Mesodermal cell (in vitro differentiated cells): ENCODE results near the gene OLIG3.

ENCODE experiments used
- H3K27ac ChIP-seq: 2 replicates; pipeline ENCODE4 v1.7.0; 2013; ENCODE audit warnings: mild to moderate bottlenecking, low read depth, low read length, moderate library complexity; ENCODE audit not compliant: severe bottlenecking
- H3K36me3 ChIP-seq: 2 replicates; pipeline ENCODE4 v1.7.1; 2013; ENCODE audit warnings: mild to moderate bottlenecking, low read length, moderate library complexity; ENCODE audit not compliant: control insufficient read depth, insufficient read depth
- H3K4me1 ChIP-seq: one replicate; pipeline ENCODE4 v1.7.1; 2013; ENCODE audit warnings: mild to moderate bottlenecking, low read length; ENCODE audit not compliant: insufficient read depth, control insufficient read depth, poor library complexity, severe bottlenecking
- H3K4me3 ChIP-seq: 2 replicates; pipeline ENCODE4 v1.7.0; 2013; ENCODE audit warnings: low read length, control low read depth, mild to moderate bottlenecking; ENCODE audit not compliant: insufficient read depth, poor library complexity, severe bottlenecking; ENCODE audit errors: extremely low read depth
- H3K9me3 ChIP-seq: 2 replicates; pipeline ENCODE4 v1.7.1; 2013; ENCODE audit warnings: mild to moderate bottlenecking, low read length, moderate library complexity; ENCODE audit not compliant: control insufficient read depth
- WGBS, 2 experiments: methylation state at CpG; one replicate each; pipeline ENCODE4 v1.1.5; 2013; ENCODE audit warnings: missing lambda C conversion rate in 2 of 2; ENCODE audit not compliant: insufficient coverage in 2 of 2; 5-methylcytosine and 5-hydroxymethylcytosine counted together

The OLIG3 gene

GRCh38 chr6:137488150-137489045 lies 5.8 kb downstream of the OLIG3 start:
- Histone ChIP-seq H3K9me3 (no peaks in the 10 kb centered on the region), H3K27ac (no peak overlapping the region), H3K4me3 (no peak overlapping the region), H3K4me1 (peaks cover 9% of the 10 kb centered on the region), H3K36me3 (no peaks in the 10 kb centered on the region)
- WGBS, 2 experiments: 1 to 2% methylated on average over 63 of the region's 73 CpGs

- H3K36me3 ChIP-seq: no peaks in the 10 kb centered on the region
- 3 to 4% methylated on average over 7 to 9 of the region's 11 CpGs for WGBS, 2 experiments
- H3K4me1 ChIP-seq: peaks cover 9% of the 10 kb centered on the region
- H3K9me3 ChIP-seq: no peaks in the 10 kb centered on the region
- H3K27ac ChIP-seq: no peak overlapping the region
- no peak overlapping the region for H3K4me3 ChIP-seq
Observed at GRCh38 chr6:137487869-137488149, 6.4 kb downstream of the OLIG3 start.

GRCh38 chr6:137487181-137487868 lies 6.9 kb downstream of the OLIG3 start:
- Histone ChIP-seq H3K27ac (no peak overlapping the region), H3K4me3 (no peak overlapping the region), H3K36me3 (no peaks in the 10 kb centered on the region), H3K4me1 (peaks cover 9% of the 10 kb centered on the region), H3K9me3 (no peaks in the 10 kb centered on the region)
- WGBS, 2 experiments: 2 to 5% methylated on average over 7 to 19 of the region's 22 CpGs

GRCh38 chr6:137486416-137486815 lies 7.8 kb downstream of the OLIG3 start:
- H3K36me3 ChIP-seq: no peaks in the 10 kb centered on the region
- WGBS, 2 experiments: 11 to 18% methylated on average over 3 to 4 of the region's 6 CpGs
- H3K27ac ChIP-seq: no peak overlapping the region
- no peaks in the 10 kb centered on the region for H3K9me3 ChIP-seq
- no peak overlapping the region for H3K4me3 ChIP-seq
- H3K4me1 ChIP-seq: peaks cover 9% of the 10 kb centered on the region

- no peaks in the 10 kb centered on the region for H3K36me3 ChIP-seq
- no peaks in the 10 kb centered on the region for H3K9me3 ChIP-seq
- whole genome bisulfite sequencing, 2 experiments: 70 to 82% methylated on average over 2 to 3 of the region's 3 CpGs
Observed at GRCh38 chr6:137480431-137480830, 13.8 kb downstream of the OLIG3 start.

GRCh38 chr6:137475103-137475502 lies 19.1 kb downstream of the OLIG3 start:
- H3K4me1 ChIP-seq: no peaks in the 10 kb centered on the region
- no CpG with 5 or more reads among the region's 2 CpGs for WGBS, 2 experiments
- no peaks in the 10 kb centered on the region for H3K36me3 ChIP-seq
- no peaks in the 10 kb centered on the region for H3K9me3 ChIP-seq
- H3K27ac ChIP-seq: no peak overlapping the region
- no peak overlapping the region for H3K4me3 ChIP-seq

More at GRCh38 chr6:137480431-137480830, 13.8 kb downstream of the OLIG3 start:
- Histone ChIP-seq H3K4me3 (no peak overlapping the region), H3K4me1 (no peaks in the 10 kb centered on the region), H3K27ac (no peak overlapping the region)

GRCh38 chr6:137473598-137473997 lies 20.6 kb downstream of the OLIG3 start:
- Histone ChIP-seq H3K27ac (no peak overlapping the region), H3K9me3 (no peaks in the 10 kb centered on the region), H3K4me1 (no peaks in the 10 kb centered on the region), H3K4me3 (no peak overlapping the region), H3K36me3 (no peaks in the 10 kb centered on the region)
- WGBS, 2 experiments: 81 to 92% methylated on average over 2 to 3 of the region's 3 CpGs

GRCh38 chr6:137472641-137473137 lies 21.5 kb downstream of the OLIG3 start:
- Histone ChIP-seq H3K4me1 (no peaks in the 10 kb centered on the region), H3K9me3 (no peaks in the 10 kb centered on the region), H3K4me3 (no peak overlapping the region), H3K27ac (no peak overlapping the region), H3K36me3 (no peaks in the 10 kb centered on the region)
- WGBS, 2 experiments: no CpG with 5 or more reads among the region's 3 CpGs

- H3K36me3 ChIP-seq: no peaks in the 10 kb centered on the region
- H3K27ac ChIP-seq: no peak overlapping the region
- WGBS, 2 experiments: 95% methylated on average over 2 of the region's 2 CpGs; no CpG with 5 or more reads in 1 of the 2 experiments
- no peaks in the 10 kb centered on the region for H3K9me3 ChIP-seq
- no peak overlapping the region for H3K4me3 ChIP-seq
- no peaks in the 10 kb centered on the region for H3K4me1 ChIP-seq
Observed at GRCh38 chr6:137471986-137472385, 22.2 kb downstream of the OLIG3 start.

GRCh38 chr6:137471497-137471896 lies 22.7 kb downstream of the OLIG3 start:
- WGBS, 2 experiments: 58 to 82% methylated on average over 3 to 4 of the region's 5 CpGs

GRCh38 chr6:137467211-137467610 lies 27.0 kb downstream of the OLIG3 start:
- Histone ChIP-seq H3K9me3 (no peaks in the 10 kb centered on the region), H3K4me3 (no peak overlapping the region), H3K36me3 (no peaks in the 10 kb centered on the region), H3K27ac (no peak overlapping the region), H3K4me1 (no peaks in the 10 kb centered on the region)
- WGBS, 2 experiments: 92 to 100% methylated on average over 4 to 6 of the region's 6 CpGs

More at GRCh38 chr6:137471497-137471896, 22.7 kb downstream of the OLIG3 start:
- H3K9me3 ChIP-seq: no peaks in the 10 kb centered on the region
- no peaks in the 10 kb centered on the region for H3K4me1 ChIP-seq
- H3K36me3 ChIP-seq: no peaks in the 10 kb centered on the region
- no peak overlapping the region for H3K27ac ChIP-seq
- no peak overlapping the region for H3K4me3 ChIP-seq
